DOHH2 (cell line): ENCODE results near the gene EIF3M.
"Not testable (repeated sequence)": the region's sequence is repeated elsewhere in the genome, so short reads cannot be mapped to it uniquely, and the experiment has no call there.

ENCODE experiments used
- H3F3A ChIP-seq: fragments of 200-600 bp; sonication (generic), shearing (Covaris generic); 2 replicates; pipeline ENCODE4 v1.6.0; 2016; ENCODE audit warnings: antibody characterized with exemption, mild to moderate bottlenecking; ENCODE audit not compliant: control insufficient read depth, insufficient read depth
- H3K27ac ChIP-seq: fragments of 200-600 bp; sonication (generic); 2 replicates; pipeline ENCODE4 v1.5.1; 2014; ENCODE audit warnings: low read depth, mild to moderate bottlenecking, low read length, moderate library complexity
- H3K27me3 ChIP-seq: fragments of 200-600 bp; sonication (generic); 2 replicates; pipeline ENCODE4 v1.6.1; 2014; ENCODE audit warnings: mild to moderate bottlenecking, low read length, mixed read lengths; ENCODE audit not compliant: control insufficient read depth
- H3K36me3 ChIP-seq: fragments of 200-600 bp; sonication (generic); 2 replicates; pipeline ENCODE4 v1.6.1; 2014; ENCODE audit warnings: mild to moderate bottlenecking, low read length, moderate library complexity, mixed read lengths; ENCODE audit not compliant: control insufficient read depth
- H3K4me1 ChIP-seq: fragments of 200-600 bp; sonication (generic); 2 replicates; pipeline ENCODE4 v1.6.1; 2014; ENCODE audit warnings: mild to moderate bottlenecking, low read length, mixed read lengths; ENCODE audit not compliant: control insufficient read depth
- H3K4me2 ChIP-seq: fragments of 200-600 bp; sonication (generic); 2 replicates; pipeline ENCODE4 v1.6.0; 2014; ENCODE audit warnings: mild to moderate bottlenecking, low read length, moderate library complexity
- H3K4me3 ChIP-seq: fragments of 200-600 bp; sonication (generic); 2 replicates; pipeline ENCODE4 v1.5.1; 2014; ENCODE audit warnings: mild to moderate bottlenecking, low read length, mixed read lengths
- H3K79me2 ChIP-seq: fragments of 200-600 bp; sonication (generic); 2 replicates; pipeline ENCODE4 v1.6.1; 2014; ENCODE audit warnings: mild to moderate bottlenecking, low read length, mixed read lengths; ENCODE audit not compliant: control insufficient read depth
- H3K9me2 ChIP-seq: fragments of 200-600 bp; sonication (generic); replicated peaks from 2 replicates; pipeline ENCODE4 v1.6.1; 2014; ENCODE audit warnings: mild to moderate bottlenecking, low read length, mixed read lengths; ENCODE audit not compliant: control insufficient read depth
- H3K9me3 ChIP-seq: fragments of 200-600 bp; sonication (generic); 2 replicates; pipeline ENCODE4 v1.6.1; 2014; ENCODE audit warnings: antibody characterized with exemption, low read length, mixed read lengths; ENCODE audit not compliant: control insufficient read depth, insufficient read depth
- H4K20me1 ChIP-seq: fragments of 200-600 bp; sonication (generic); 2 replicates; pipeline ENCODE4 v1.6.0; 2014; ENCODE audit warnings: low read depth, mild to moderate bottlenecking, antibody characterized with exemption, low read length, moderate library complexity; ENCODE audit not compliant: control insufficient read depth, insufficient read depth
- CTCF ChIP-seq: fragments of 200-600 bp; sonication (generic); IDR thresholded peaks from one replicate; pipeline ENCODE4 v1.5.1; 2014; ENCODE audit warnings: antibody characterized with exemption, mild to moderate bottlenecking, low read depth, low read length; ENCODE audit not compliant: poor library complexity, severe bottlenecking
- EZH2phosphoT487 ChIP-seq: fragments of 200-600 bp; sonication (generic); IDR thresholded peaks from 2 replicates; pipeline ENCODE4 v1.6.1; 2017; ENCODE audit warnings: borderline replicate concordance, mild to moderate bottlenecking, antibody characterized with exemption, low read length, moderate library complexity, mixed read lengths

The EIF3M gene

GRCh38 chr11:32602657-32603415 is 19.2 kb downstream of the EIF3M start:
- H4K20me1 ChIP-seq, result no peaks in the 10 kb centered on the region
- no peaks in the 10 kb centered on the region for H3K4me1 ChIP-seq
- H3F3A ChIP-seq, result peaks cover 26% of the 10 kb centered on the region
- no peak overlapping the region for H3K4me3 ChIP-seq
- H3K36me3 ChIP-seq, result peaks cover 79% of the 10 kb centered on the region
- no peaks in the 10 kb centered on the region for H3K9me3 ChIP-seq
- H3K4me2 ChIP-seq, result no peak overlapping the region
- no peak overlapping the region for H3K27ac ChIP-seq
- H3K79me2 ChIP-seq, result 0 out of 2 replicates have a peak, but pooled peaks cover under 1% of the 10 kb centered on the region
- H3K9me2 ChIP-seq, result no peaks in the 10 kb centered on the region
- TF ChIP-seq CTCF, result no peak
- no peak for TF ChIP-seq EZH2phosphoT487
- no peaks in the 10 kb centered on the region for H3K27me3 ChIP-seq

- H3K36me3 ChIP-seq, result peaks cover 47% of the 10 kb centered on the region
- no peak overlapping the region for H3K4me3 ChIP-seq
- H4K20me1 ChIP-seq, result no peaks in the 10 kb centered on the region
- no peaks in the 10 kb centered on the region for H3K27me3 ChIP-seq
- peaks cover 16% of the 10 kb centered on the region for H3F3A ChIP-seq
- no peak for TF ChIP-seq EZH2phosphoT487
- no peak for TF ChIP-seq CTCF
- H3K4me1 ChIP-seq, result no peaks in the 10 kb centered on the region
- H3K9me3 ChIP-seq, result no peaks in the 10 kb centered on the region
- no peak overlapping the region for H3K4me2 ChIP-seq
- H3K27ac ChIP-seq, result no peak overlapping the region
- H3K9me2 ChIP-seq, result no peaks in the 10 kb centered on the region
- no peaks in the 10 kb centered on the region for H3K79me2 ChIP-seq
Observed at GRCh38 chr11:32606220-32606619, 22.6 kb downstream of the EIF3M start.

- H3K9me2 ChIP-seq, H3K9me3 ChIP-seq, H3K27me3 ChIP-seq, H3K27ac ChIP-seq, H4K20me1 ChIP-seq, H3F3A ChIP-seq, H3K79me2 ChIP-seq, H3K4me1 ChIP-seq, H3K4me2 ChIP-seq, H3K4me3 ChIP-seq: not testable (repeated sequence)
- H3K36me3 ChIP-seq, result peaks cover 21% of the 10 kb centered on the region
Observed at GRCh38 chr11:32608826-32609225, 25.2 kb downstream of the EIF3M start.

- no peaks in the 10 kb centered on the region for H3K27me3 ChIP-seq
- no peak overlapping the region for H3K4me2 ChIP-seq
- H3K36me3 ChIP-seq, result peaks cover 5% of the 10 kb centered on the region; the same call in 1 of the 2 replicates
- H3K4me3 ChIP-seq, result no peak overlapping the region
- TF ChIP-seq EZH2phosphoT487, result no peak
- TF ChIP-seq CTCF, result no peak
- no peaks in the 10 kb centered on the region for H4K20me1 ChIP-seq
- peaks cover 6% of the 10 kb centered on the region for H3F3A ChIP-seq
- no peaks in the 10 kb centered on the region for H3K4me1 ChIP-seq
- H3K9me2 ChIP-seq, result no peaks in the 10 kb centered on the region
- no peaks in the 10 kb centered on the region for H3K9me3 ChIP-seq
- no peak overlapping the region for H3K27ac ChIP-seq
- H3K79me2 ChIP-seq, result no peaks in the 10 kb centered on the region
Observed at GRCh38 chr11:32610797-32611352, 27.2 kb downstream of the EIF3M start.
